Measurements from ENCODE around the gene ALDH2. TPM values are rescaled to one million over a fixed set of nuclear protein-coding genes. Genes with fewer than 3 reads are reported as not detected.

Gene ALDH2
- total and polyA plus RNA-seq, 2 of the 8 experiments (the other 6 are each of a cell fraction or from before 2014, with no cell fraction given): 25.4 to 43.8 TPM

DNA sequence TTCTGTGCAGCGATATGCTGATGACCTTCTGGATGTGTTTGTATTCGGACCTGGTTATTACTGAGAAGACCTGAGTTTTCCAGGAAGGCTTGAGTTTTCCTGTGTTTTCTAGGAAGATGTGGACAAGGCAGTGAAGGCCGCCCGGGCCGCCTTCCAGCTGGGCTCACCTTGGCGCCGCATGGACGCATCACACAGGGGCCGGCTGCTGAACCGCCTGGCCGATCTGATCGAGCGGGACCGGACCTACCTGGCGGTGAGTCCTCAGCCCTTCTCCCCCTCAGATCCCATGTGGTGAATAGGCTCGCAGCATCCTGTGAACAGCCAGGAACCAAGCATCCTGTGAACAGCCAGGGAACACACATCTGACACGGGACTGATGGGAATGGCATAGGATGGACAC, 16.3 kb downstream of the ALDH2 start:
- Histone ChIP-seq H3K23me2 (ENCODE audit: low read depth, low read length) (no peaks in the 10 kb centered on the region), H3K79me1 (ENCODE audit: low read depth, low read length) (no peaks in the 10 kb centered on the region), H3K4ac (replicated peaks; ENCODE audit: insufficient read length, low read depth, low read length) (no peak overlapping the region), H3K9ac (replicated peaks in 1 of 4; ENCODE audit: extremely low read depth in 1 of 4, low read depth in 3 of 4, low read length in 3 of 4) (no peak overlapping the region), H3K56ac (replicated peaks; ENCODE audit: insufficient read length, low read depth, low read length) (no peak overlapping the region), H3K27me3 (replicated peaks in 1 of 4; ENCODE audit: control insufficient read depth in 3 of 4, extremely low read depth in 1 of 4, insufficient read depth in 3 of 4, low read length in 3 of 4) (no peaks in the 10 kb centered on the region), H2BK12ac (ENCODE audit: low read depth, low read length) (no peak overlapping the region), H3K36me3 (ENCODE audit: control insufficient read depth in 2 of 4, insufficient read depth in 4 of 4, low read length in 3 of 4) (peaks cover 0 to 24% (median 8%) of the 10 kb centered on the region in 4 experiments; a peak in 5 of 8 replicates), H4K91ac (replicated peaks; ENCODE audit: insufficient read length, low read length) (no peak overlapping the region), H3K4me2 (ENCODE audit: insufficient read depth in 1 of 2, low read depth in 2 of 2, low read length in 2 of 2) (no peak overlapping the region), H3K27ac (ENCODE audit: low read depth, low read length) (no peak overlapping the region), H3K23ac (ENCODE audit: insufficient read length) (no peak overlapping the region), H2BK15ac (ENCODE audit: low read length) (no peak overlapping the region), H2AFZ (ENCODE audit: low read length) (no peak overlapping the region), H4K5ac (ENCODE audit: insufficient read length, low read depth, low read length) (no peak overlapping the region), H4K20me1 (replicated peaks in 1 of 2; ENCODE audit: control insufficient read depth in 1 of 2, insufficient read depth in 2 of 2, low read length in 2 of 2) (peaks cover 0 to 4% of the 10 kb centered on the region in 2 experiments), H3K4me1 (replicated peaks in 1 of 4; ENCODE audit: control insufficient read depth in 3 of 4, insufficient read depth in 4 of 4, low read length in 3 of 4) (no peaks in the 10 kb centered on the region), H2BK5ac (ENCODE audit: low read depth, low read length) (no peak overlapping the region), H2BK120ac (replicated peaks; ENCODE audit: low read depth, low read length) (no peak overlapping the region), H3K4me3 (ENCODE audit: extremely low read depth in 1 of 4, insufficient read depth in 2 of 4, low read depth in 3 of 4, low read length in 4 of 4) (no peak overlapping the region), H3K79me2 (ENCODE audit: control insufficient read depth in 1 of 2, insufficient read depth in 2 of 2, low read length in 2 of 2) (no peaks in the 10 kb centered on the region), H3K18ac (ENCODE audit: extremely low read depth, low read length) (no peak overlapping the region), H4K8ac (ENCODE audit: extremely low read depth, insufficient read depth, low read length) (no peak overlapping the region), H3K14ac (ENCODE audit: insufficient read length) (no peak overlapping the region), H2AK5ac (ENCODE audit: low read depth, low read length) (no peak overlapping the region), H2BK20ac (ENCODE audit: low read length) (no peak overlapping the region), H3K9me3 (ENCODE audit: insufficient read depth in 2 of 2, low read depth in 1 of 2, low read length in 1 of 2) (no peaks in the 10 kb centered on the region)
- 97% methylated on average over 17 of the region's 17 CpGs; no CpG with 5 or more reads in 1 of the 2 experiments for WGBS, 2 experiments (ENCODE audit: extremely low coverage in 1 of 2, insufficient coverage in 1 of 2, insufficient read length in 1 of 2, insufficient replicate concordance in 2 of 2, low coverage in 1 of 2, low lambda C conversion rate in 2 of 2, missing lambda C conversion rate in 1 of 2)
- CTCF ChIA-PET (ENCODE audit: partially characterized antibody): interaction anchor here (1.9 to 2.1 kb wide), 2 partner anchors 30 kb away, joined by 4 to 5 read pairs; no protein-coding TSS in a partner anchor
- TF ChIP-seq TCF12 (IDR thresholded peaks at IDR 0.05; ENCODE audit: low read depth, low read length) (no peak), SUZ12 (IDR thresholded peaks at IDR 0.05; ENCODE audit: low read length) (no peak), POU5F1 (IDR thresholded peaks at IDR 0.05; ENCODE audit: low read depth, low read length) (no peak), JUN (IDR thresholded peaks at IDR 0.05; ENCODE audit: low read depth, low read length) (no peak)
- POLR2A ChIA-PET (ENCODE audit: partially characterized antibody): interaction anchor here (1.0 kb wide), 2 partner anchors 30 to 98 kb away, joined by 3 to 6 read pairs; partner anchors contain the start of genes ACAD10 and BRAP
- FAIRE-seq (no peak), DNase-seq (ENCODE audit: low read depth in 1 of 2, low spot score in 2 of 2) (no peak)
